K562 (cell line): ENCODE data around the gene MALRD1. TPM values are rescaled to one million over a fixed set of nuclear protein-coding genes. Genes with fewer than 3 reads are reported as not detected.

Experiments used
- CC2D1A ChIP-seq: fragments of 450-650 bp; IDR thresholded peaks from 2 replicates; pipeline ENCODE4 v1.6.1; 2017; ENCODE audit warnings: mild to moderate bottlenecking
- HMGXB4 ChIP-seq: sonication (generic); formaldehyde crosslinking; IDR thresholded peaks from 2 replicates; pipeline ENCODE4 v1.8.1; 2023; ENCODE audit warnings: mild to moderate bottlenecking, missing genetic modification reagents
- POU5F1 ChIP-seq: fragments of 150-350 bp; IDR thresholded peaks from 2 replicates; pipeline ENCODE4 v1.6.1; 2014; ENCODE audit warnings: borderline replicate concordance, low read length, low read depth, mild to moderate bottlenecking; ENCODE audit not compliant: partially characterized antibody
- RBM15 ChIP-seq: fragments of 200-400 bp; formaldehyde crosslinking; IDR thresholded peaks from 2 replicates; pipeline ENCODE4 v1.6.1; 2018; ENCODE audit warnings: mild to moderate bottlenecking, low read length, moderate library complexity; ENCODE audit not compliant: insufficient read depth
- TAF7 ChIP-seq: fragments of 450-650 bp; IDR thresholded peaks from 2 replicates; pipeline ENCODE4 v1.6.1; 2016; ENCODE audit warnings: missing genetic modification characterization, missing compliant biosample characterization
- ZNF518B ChIP-seq: fragments of 250-450 bp; sonication (Bioruptor Pico); IDR thresholded peaks from 2 replicates; pipeline ENCODE4 v1.5.0; 2021; ENCODE audit warnings: mild to moderate bottlenecking, moderate library complexity
- ZNF695 ChIP-seq: fragments of 450-650 bp; formaldehyde crosslinking; IDR thresholded peaks from 2 replicates; pipeline ENCODE4 v1.4.0; 2020; ENCODE audit warnings: mild to moderate bottlenecking, moderate library complexity
- polyA plus RNA-seq, 8 experiments: library from polyadenylated mRNA; depleted of rRNA in 4 of 8; stranded (reverse) in 5 of 8; unstranded in 3 of 8; fragments of >200 nt; fragmentation: Nextera tagmentation in 2 of 8; fragmentation: Illumina TruSeq in 1 of 8; extraction: Ambion mirVana in 2 of 8; extraction: Trizol in 1 of 8; gene quantifications; 2 replicates each; pipeline versions ENCODE4 v1.2.1 to v1.2.3, GENCODE V29; 2011 to 2014; ENCODE audit warnings: inconsistent platforms in 1 of 8, missing spikeins in 1 of 8
- total RNA-seq, 7 experiments: library from RNA; depleted of rRNA in 6 of 7; stranded (reverse); fragments of >200 nt in 6 of 7; fragmentation: Illumina TruSeq in 2 of 7; extraction: Trizol in 2 of 7; gene quantifications; 2 replicates each; pipeline versions ENCODE4 v1.2.1 to v1.2.3, GENCODE V29; 2011 to 2021; ENCODE audit warnings: low replicate concordance in 1 of 7

Gene MALRD1
- total and polyA plus RNA-seq, 9 of the 15 experiments (the other 6 are each of a cell fraction or from before 2014, with no cell fraction given) = not detected

GRCh38 chr10:19049567-19049966 lies 966 bp downstream of the MALRD1 start (continued):
- no peak for TF ChIP-seq ZNF695 (CRISPR knock-in tag)
- TF ChIP-seq RBM15 = no peak
- TF ChIP-seq POU5F1 = no peak
- no peak for TF ChIP-seq HMGXB4 (CRISPR knock-in tag)
- no peak for TF ChIP-seq CC2D1A
- no peak for TF ChIP-seq TAF7 (tag)
- TF ChIP-seq ZNF518B (CRISPR knock-in tag) = no peak
